ENCODE results near the gene MIP. TPM values are rescaled to one million over a fixed set of nuclear protein-coding genes. Genes with fewer than 3 reads are reported as not detected.

The MIP gene
- total and polyA plus RNA-seq, 2 of the 13 experiments (the other 11 are each of a cell fraction or from before 2014, with no cell fraction given): not detected

DNA sequence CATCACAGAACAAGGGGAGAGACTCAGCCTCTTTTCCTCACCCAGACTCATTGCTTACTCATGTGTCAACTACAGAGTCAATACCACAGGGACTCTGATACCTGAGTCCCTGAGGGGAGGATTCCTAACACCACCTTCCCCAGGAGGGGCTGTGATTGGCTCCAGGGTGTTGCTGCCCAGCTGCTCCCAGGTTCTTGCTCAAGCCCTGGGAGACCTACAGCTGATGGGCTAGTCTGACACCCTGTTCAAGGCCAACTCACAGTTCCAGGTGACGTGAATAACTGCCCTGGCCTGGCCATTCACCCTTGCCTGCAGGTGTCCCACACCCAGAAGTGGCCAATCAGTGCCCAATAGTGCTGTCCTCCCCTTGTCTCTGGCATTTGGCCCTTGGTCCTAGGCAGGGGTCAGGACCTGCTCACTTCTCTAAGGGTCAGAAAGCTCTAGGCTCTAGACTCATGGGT, 22.5 kb upstream of the MIP start (continued):
- TF ChIP-seq, protein P1, sequence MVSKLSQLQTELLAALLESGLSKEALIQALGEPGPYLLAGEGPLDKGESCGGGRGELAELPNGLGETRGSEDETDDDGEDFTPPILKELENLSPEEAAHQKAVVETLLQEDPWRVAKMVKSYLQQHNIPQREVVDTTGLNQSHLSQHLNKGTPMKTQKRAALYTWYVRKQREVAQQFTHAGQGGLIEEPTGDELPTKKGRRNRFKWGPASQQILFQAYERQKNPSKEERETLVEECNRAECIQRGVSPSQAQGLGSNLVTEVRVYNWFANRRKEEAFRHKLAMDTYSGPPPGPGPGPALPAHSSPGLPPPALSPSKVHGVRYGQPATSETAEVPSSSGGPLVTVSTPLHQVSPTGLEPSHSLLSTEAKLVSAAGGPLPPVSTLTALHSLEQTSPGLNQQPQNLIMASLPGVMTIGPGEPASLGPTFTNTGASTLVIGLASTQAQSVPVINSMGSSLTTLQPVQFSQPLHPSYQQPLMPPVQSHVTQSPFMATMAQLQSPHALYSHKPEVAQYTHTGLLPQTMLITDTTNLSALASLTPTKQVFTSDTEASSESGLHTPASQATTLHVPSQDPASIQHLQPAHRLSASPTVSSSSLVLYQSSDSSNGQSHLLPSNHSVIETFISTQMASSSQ (IDR thresholded peaks at IDR 0.05; ENCODE audit: low read depth): no peak
- TF ChIP-seq, protein P1 (CRISPR knock-in tag; IDR thresholded peaks at IDR 0.05; ENCODE audit: borderline replicate concordance): no peak
- TF ChIP-seq ZBTB39 (CRISPR knock-in tag; IDR thresholded peaks at IDR 0.05): no peak
- no peak for TF ChIP-seq ZNF354B (CRISPR knock-in tag; IDR thresholded peaks at IDR 0.05)
- peak; percentile 71 for TF ChIP-seq SKI (IDR thresholded peaks at IDR 0.05; ENCODE audit: partially characterized antibody)
- no peak for TF ChIP-seq ZNF781 (CRISPR knock-in tag; IDR thresholded peaks at IDR 0.05; ENCODE audit: borderline replicate concordance, not compliant biosample characterization)
- TF ChIP-seq MED1 (CRISPR knock-in tag; IDR thresholded peaks at IDR 0.05): peak; percentile 10; the same call in 1 of the 2 replicates
- TF ChIP-seq, protein P2, sequence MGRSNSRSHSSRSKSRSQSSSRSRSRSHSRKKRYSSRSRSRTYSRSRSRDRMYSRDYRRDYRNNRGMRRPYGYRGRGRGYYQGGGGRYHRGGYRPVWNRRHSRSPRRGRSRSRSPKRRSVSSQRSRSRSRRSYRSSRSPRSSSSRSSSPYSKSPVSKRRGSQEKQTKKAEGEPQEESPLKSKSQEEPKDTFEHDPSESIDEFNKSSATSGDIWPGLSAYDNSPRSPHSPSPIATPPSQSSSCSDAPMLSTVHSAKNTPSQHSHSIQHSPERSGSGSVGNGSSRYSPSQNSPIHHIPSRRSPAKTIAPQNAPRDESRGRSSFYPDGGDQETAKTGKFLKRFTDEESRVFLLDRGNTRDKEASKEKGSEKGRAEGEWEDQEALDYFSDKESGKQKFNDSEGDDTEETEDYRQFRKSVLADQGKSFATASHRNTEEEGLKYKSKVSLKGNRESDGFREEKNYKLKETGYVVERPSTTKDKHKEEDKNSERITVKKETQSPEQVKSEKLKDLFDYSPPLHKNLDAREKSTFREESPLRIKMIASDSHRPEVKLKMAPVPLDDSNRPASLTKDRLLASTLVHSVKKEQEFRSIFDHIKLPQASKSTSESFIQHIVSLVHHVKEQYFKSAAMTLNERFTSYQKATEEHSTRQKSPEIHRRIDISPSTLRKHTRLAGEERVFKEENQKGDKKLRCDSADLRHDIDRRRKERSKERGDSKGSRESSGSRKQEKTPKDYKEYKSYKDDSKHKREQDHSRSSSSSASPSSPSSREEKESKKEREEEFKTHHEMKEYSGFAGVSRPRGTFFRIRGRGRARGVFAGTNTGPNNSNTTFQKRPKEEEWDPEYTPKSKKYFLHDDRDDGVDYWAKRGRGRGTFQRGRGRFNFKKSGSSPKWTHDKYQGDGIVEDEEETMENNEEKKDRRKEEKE (IDR thresholded peaks at IDR 0.05): no peak
- TF ChIP-seq HBP1 (CRISPR knock-in tag; IDR thresholded peaks at IDR 0.05; ENCODE audit: low read depth): no peak
- no peak for TF ChIP-seq MIER2 (CRISPR knock-in tag; IDR thresholded peaks at IDR 0.05)
- TF ChIP-seq, protein P3, sequence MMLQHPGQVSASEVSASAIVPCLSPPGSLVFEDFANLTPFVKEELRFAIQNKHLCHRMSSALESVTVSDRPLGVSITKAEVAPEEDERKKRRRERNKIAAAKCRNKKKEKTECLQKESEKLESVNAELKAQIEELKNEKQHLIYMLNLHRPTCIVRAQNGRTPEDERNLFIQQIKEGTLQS (CRISPR knock-in tag; IDR thresholded peaks at IDR 0.05): no peak
- no peak for TF ChIP-seq RORA (CRISPR knock-in tag; IDR thresholded peaks at IDR 0.05)
- no peak for TF ChIP-seq GZF1 (CRISPR knock-in tag; IDR thresholded peaks at IDR 0.05)
- TF ChIP-seq, protein P4, sequence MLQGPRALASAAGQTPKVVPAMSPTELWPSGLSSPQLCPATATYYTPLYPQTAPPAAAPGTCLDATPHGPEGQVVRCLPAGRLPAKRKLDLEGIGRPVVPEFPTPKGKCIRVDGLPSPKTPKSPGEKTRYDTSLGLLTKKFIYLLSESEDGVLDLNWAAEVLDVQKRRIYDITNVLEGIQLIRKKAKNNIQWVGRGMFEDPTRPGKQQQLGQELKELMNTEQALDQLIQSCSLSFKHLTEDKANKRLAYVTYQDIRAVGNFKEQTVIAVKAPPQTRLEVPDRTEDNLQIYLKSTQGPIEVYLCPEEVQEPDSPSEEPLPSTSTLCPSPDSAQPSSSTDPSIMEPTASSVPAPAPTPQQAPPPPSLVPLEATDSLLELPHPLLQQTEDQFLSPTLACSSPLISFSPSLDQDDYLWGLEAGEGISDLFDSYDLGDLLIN (CRISPR knock-in tag; IDR thresholded peaks at IDR 0.05; ENCODE audit: borderline replicate concordance): no peak
- no peak for TF ChIP-seq THAP11 (CRISPR knock-in tag; IDR thresholded peaks at IDR 0.05)
- no peak for TF ChIP-seq MEIS1 (CRISPR knock-in tag; IDR thresholded peaks at IDR 0.05; ENCODE audit: borderline replicate concordance)
- no peak for TF ChIP-seq NFE2L2 (IDR thresholded peaks at IDR 0.05; ENCODE audit: low read length)
- TF ChIP-seq ZNF256 (CRISPR knock-in tag; conservative IDR thresholded peaks at IDR 0.05): no peak
- no peak for TF ChIP-seq PTBP1 (IDR thresholded peaks at IDR 0.05; ENCODE audit: low read depth, low read length, poor library complexity, severe bottlenecking)

Data from HepG2 (cell line).